HG02981 (cell line): ENCODE results near the gene RASEF.

Experiments
- ATAC-seq: cut with Tn5 transposase; IDR thresholded peaks from one replicate; pipeline ENCODE4 v1.9.1; 2021; ENCODE audit warnings: mild to moderate bottlenecking, moderate library complexity; ENCODE audit not compliant: unreplicated experiment

RASEF gene

GRCh38 chr9:83056911-83057310 lies 6.0 kb downstream of the RASEF start:
- no peak for ATAC-seq

GRCh38 chr9:83056174-83056573 lies 6.8 kb downstream of the RASEF start:
- ATAC-seq, result no peak

- ATAC-seq, result no peak
These were observed 14.8 kb downstream of the RASEF start for GRCh38 chr9:83047839-83048775.

GRCh38 chr9:83043597-83043996 lies 19.3 kb downstream of the RASEF start:
- no peak for ATAC-seq

- ATAC-seq, result no peak
These were observed 21.2 kb downstream of the RASEF start for GRCh38 chr9:83041771-83042170.

- no peak for ATAC-seq
These were observed 23.6 kb downstream of the RASEF start for GRCh38 chr9:83039303-83039702.

GRCh38 chr9:83036043-83036442 lies 26.9 kb downstream of the RASEF start:
- ATAC-seq, result no peak

GRCh38 chr9:83035143-83035542 lies 27.8 kb downstream of the RASEF start:
- ATAC-seq, result no peak

GRCh38 chr9:83034587-83034986 lies 28.4 kb downstream of the RASEF start:
- ATAC-seq, result no peak

- ATAC-seq, result no peak
These were observed 28.9 kb downstream of the RASEF start for GRCh38 chr9:83034026-83034425.

GRCh38 chr9:83032065-83032625 lies 30.8 kb downstream of the RASEF start:
- no peak for ATAC-seq

- ATAC-seq, result no peak
These were observed 32.4 kb downstream of the RASEF start for GRCh38 chr9:83030391-83031107.

GRCh38 chr9:83029531-83030137 lies 33.3 kb downstream of the RASEF start:
- ATAC-seq, result no peak

- no peak for ATAC-seq
These were observed 35.6 kb downstream of the RASEF start for GRCh38 chr9:83027153-83027891.

- no peak for ATAC-seq
These were observed 38.3 kb downstream of the RASEF start for GRCh38 chr9:83024506-83025125.

GRCh38 chr9:83023151-83023550 lies 39.8 kb downstream of the RASEF start:
- no peak for ATAC-seq

- ATAC-seq, result no peak
These were observed 42.1 kb downstream of the RASEF start for GRCh38 chr9:83020864-83021263.

- no peak for ATAC-seq
These were observed 42.6 kb downstream of the RASEF start for GRCh38 chr9:83020327-83020726.

- ATAC-seq, result no peak
These were observed 43.7 kb downstream of the RASEF start for GRCh38 chr9:83019246-83019645.

- ATAC-seq, result no peak
These were observed 47.0 kb downstream of the RASEF start for GRCh38 chr9:83015897-83016296.
